Middle frontal gyrus (tissue), 1 donor: ENCODE data around the gene CDH10.

Source experiments
- DNase-seq: peaks from one replicate; pipeline ENCODE4 v3.0.0-alpha.2; 2015; ENCODE audit warnings: low spot score; ENCODE audit errors: extremely low spot score

CDH10 gene

DNA sequence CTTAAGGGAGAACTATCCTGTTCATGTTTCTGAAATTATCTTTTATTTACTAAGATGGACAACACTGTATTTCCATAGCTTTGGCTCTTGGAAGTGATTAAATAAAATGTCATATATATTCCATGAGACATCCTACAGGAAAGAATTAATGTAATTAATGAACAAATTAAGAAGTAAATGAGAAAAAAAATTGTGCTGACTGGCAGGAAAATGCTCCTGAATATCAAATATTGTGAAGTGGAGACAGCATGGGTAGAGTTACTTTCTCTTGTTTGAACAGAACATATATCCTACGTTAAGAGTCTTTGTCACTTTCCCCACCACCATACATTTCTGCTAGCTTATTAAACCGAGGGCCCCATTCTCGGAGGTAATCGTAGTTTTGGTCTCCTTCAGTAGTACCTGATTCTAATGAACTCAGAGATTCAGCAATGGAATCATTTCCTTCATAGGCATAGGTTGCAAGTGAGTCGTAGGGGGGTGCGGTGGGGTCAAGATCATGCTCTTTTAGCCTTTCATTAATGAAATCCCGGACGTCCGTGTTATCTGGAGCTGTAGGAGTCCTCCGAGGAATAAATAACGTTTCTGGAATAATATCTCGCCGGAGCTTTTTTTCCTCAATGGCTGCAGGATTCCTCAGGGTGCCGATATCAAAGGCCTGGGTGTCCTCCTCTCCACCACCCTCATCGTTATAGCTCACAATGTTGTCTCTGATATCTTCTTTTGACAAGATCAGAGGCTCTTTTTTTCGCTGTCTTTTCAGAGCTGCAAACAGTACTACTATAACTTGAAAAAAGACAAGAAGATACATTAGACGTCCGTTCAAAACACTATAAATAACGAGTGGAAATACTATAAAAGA, 157.2 kb downstream of the CDH10 start:
- no peak for DNase-seq

DNA sequence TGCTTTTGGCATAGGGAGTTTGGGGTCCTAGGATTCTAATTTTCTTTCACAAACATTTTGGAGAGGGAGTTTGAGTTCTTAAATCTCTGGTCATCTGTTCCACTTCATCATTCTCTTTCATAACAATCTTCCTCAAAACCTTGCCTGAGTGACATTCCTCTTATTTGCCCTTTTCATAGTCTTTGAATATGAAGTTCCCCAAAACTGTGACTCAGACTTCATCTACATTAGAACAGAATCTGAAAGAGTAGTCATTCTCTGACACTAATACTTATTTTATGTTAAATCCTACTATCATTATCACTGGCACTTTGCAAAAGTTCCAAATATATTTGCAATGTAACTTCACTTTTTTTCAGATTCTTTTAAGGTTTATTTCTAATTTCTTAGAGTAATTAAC, 163.8 kb downstream of the CDH10 start:
- DNase-seq = no peak

DNA sequence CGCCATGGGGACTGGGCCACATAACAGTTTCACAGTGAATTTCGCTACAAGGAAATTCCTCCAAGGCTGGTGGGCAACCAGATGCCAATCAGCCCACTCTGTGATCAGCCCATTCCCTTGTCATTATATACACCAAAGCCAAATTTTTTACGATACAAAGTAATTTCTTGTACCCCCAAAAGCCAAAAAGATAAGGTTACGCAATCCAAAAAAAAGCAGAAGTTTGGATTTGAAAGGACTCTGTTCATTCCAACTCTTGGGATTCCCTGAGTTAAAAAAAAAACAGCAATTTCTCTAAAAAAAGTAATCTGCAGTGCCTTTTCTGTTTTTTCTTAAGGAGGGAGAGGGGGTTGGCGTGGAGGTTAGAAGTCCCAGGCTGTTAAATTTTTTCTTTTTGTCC, 166.8 kb downstream of the CDH10 start:
- DNase-seq = no peak

DNA sequence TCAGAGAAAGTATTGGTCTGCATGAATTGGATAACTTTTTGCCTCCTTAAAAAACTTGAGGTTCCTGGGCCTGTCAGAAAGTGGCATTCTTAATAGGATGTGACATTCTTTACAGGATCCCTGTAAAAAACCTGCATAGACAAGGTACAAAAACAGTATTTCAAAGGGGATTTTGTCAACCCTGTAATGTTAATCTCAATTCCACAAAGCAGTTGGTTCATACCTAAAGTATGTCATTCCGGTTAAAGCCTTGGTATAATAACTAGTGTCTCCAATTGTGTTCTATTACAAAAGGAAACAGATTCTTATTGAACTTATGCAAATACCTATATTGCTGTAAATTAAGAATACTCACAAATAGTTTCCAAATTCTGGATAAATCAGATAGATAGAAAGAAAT, 169.7 kb downstream of the CDH10 start:
- DNase-seq = no peak

DNA sequence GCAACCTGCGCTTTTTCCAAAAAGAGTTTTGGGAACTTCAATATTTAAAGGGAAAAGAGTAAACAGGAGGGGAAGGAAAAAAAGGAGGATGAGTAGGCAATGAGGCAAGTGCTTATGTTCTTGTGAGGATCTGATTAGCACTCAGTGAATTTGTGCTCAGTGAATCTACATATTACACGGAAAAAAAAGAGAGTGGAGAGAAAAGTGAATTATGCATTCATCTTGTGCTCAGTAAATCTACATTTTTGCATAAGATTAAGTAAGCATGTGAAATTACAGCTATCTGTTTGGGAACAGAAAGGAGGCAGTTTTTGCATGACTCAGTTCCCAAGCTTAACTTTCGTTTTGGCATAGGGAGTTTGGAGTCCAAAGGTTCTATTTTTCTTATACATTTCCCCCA, 170.1 kb downstream of the CDH10 start:
- no peak for DNase-seq

DNA sequence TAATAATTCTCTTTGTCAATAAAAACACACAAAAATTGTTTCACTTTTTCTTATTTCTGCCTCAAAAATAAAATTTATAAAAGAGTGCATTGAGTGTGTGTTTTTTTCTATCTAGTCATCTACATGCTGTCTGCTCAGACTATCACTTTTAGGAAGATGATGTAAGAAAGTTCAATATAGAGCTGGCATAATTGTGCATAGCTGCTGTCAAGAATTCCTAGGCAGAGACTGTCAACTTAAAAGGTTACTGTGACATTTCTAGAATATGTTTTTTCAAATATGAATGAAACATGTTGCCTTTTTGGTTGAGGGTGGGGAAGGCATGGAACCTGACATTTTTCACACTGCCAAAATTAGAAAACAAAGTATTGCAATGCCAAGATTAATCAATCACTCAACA, 172.3 kb downstream of the CDH10 start:
- DNase-seq = no peak

DNA sequence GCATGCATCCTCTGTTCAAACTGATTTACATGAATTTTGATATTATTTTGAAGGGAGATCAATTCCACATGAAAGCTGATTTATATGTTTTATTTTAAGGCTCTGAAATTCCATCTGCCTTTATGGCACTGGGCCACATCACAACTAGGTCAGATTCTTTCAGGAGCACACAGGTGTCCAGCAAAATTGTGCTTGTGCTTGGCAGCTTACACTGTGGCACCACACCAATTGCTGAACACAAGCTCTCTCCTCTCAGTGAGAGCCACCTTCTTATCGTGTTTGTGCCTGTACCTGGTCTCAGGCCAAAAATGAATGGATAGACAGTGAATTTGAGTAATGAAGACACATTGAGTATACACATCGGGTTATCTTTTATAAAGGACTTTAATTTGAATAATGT, 200.4 kb downstream of the CDH10 start:
- DNase-seq = no peak

DNA sequence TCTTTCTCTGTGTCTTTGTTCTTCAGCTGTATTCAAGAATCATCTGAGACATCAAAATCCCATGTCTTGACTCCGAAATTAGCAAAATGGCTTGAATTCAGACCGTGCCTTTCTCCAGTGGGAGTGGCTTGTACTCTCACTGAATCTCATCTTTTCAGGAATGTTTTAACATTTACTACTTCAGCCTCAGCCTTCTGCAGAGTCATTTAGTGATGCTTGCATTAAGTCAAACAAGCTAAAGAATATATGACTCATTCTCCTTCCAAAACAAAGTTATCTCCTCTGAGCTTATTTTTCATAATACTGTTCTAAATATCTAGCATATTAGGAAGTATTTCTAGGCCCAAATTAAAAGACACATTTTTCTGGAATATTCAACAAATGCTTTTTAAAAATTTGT, 205.3 kb downstream of the CDH10 start:
- no peak for DNase-seq
